Activated CD8-positive, alpha-beta memory T cell treated with anti-CD3 and anti-CD28 coated beads for 36 hours (primary cell): ENCODE results near the gene IL4R. TPM values are rescaled to one million over a fixed set of nuclear protein-coding genes. Genes with fewer than 3 reads are reported as not detected.

Experiments used
- CTCF ChIA-PET: fragments of 350-600 bp; sonication (Branson Sonifier 250); formaldehyde crosslinking; loops from one replicate; lab custom pipeline; 2021; ENCODE audit warnings: antibody characterized with exemption; lab: Charles Lee
- POLR2A ChIA-PET: fragments of 350-600 bp; sonication (Branson Sonifier 250); formaldehyde crosslinking; loops from one replicate; lab custom pipeline; 2021; ENCODE audit warnings: antibody characterized with exemption; lab: Charles Lee
- total RNA-seq, 2 experiments: library from RNA; stranded (reverse); gene quantifications; one replicate each; pipeline ENCODE4 v1.2.3, GENCODE V29; 2021

Gene IL4R
- total RNA-seq, 2 experiments from 2014 or later = 153 to 157 TPM

GRCh38 chr16:27362570-27363245, 48.9 kb downstream of the IL4R start:
- ChIA-PET CTCF (no interaction called here), POLR2A (interaction anchor here (0.6 kb wide), 1 partner anchor 11 kb away, joined by 10 read pairs; no protein-coding TSS in a partner anchor)

GRCh38 chr16:27363246-27363632, 49.5 kb downstream of the IL4R start:
- POLR2A ChIA-PET = no interaction called here
- CTCF ChIA-PET = no interaction called here

GRCh38 chr16:27363797-27364196, 50.0 kb downstream of the IL4R start:
- ChIA-PET POLR2A (no interaction called here), CTCF (no interaction called here)

- CTCF ChIA-PET = interaction anchor here (1.6 to 6.4 kb wide), 2 partner anchors 47 to 129 kb away, joined by 5 to 76 read pairs; no protein-coding TSS in a partner anchor
- POLR2A ChIA-PET = interaction anchor here (0.8 to 1.5 kb wide), 2 partner anchors 43 to 48 kb away, joined by 3 read pairs; no protein-coding TSS in a partner anchor
Observed at GRCh38 chr16:27364493-27365141, 50.8 kb downstream of the IL4R start.

- ChIA-PET CTCF (interaction anchor here (0.6 to 6.4 kb wide), 7 partner anchors 36 to 186 kb away, joined by 3 to 76 read pairs (median 5); partner anchors contain the start of gene KDM8), POLR2A (interaction anchor here (0.8 to 3.9 kb wide), 6 partner anchors 9 to 162 kb away, joined by 3 to 52 read pairs (median 4); partner anchors contain the start of genes IL21R and KDM8)
Observed at GRCh38 chr16:27365142-27366089, 51.6 kb downstream of the IL4R start.

- ChIA-PET POLR2A (interaction anchor here (0.6 to 3.9 kb wide), 15 partner anchors 8 to 197 kb away, joined by 3 to 52 read pairs (median 4); partner anchors contain the start of gene IL21R), CTCF (interaction anchor here (0.7 to 6.4 kb wide), 24 partner anchors 12 to 257 kb away, joined by 3 to 76 read pairs (median 4); partner anchors contain the start of genes IL21R and KDM8)
Observed at GRCh38 chr16:27366687-27367460, 53.1 kb downstream of the IL4R start.

- CTCF ChIA-PET = interaction anchor here (0.7 to 6.4 kb wide), 34 partner anchors 10 to 221 kb away, joined by 3 to 76 read pairs (median 4); partner anchors contain the start of genes IL21R and KDM8
- POLR2A ChIA-PET = interaction anchor here (0.6 to 3.9 kb wide), 16 partner anchors 20 to 215 kb away, joined by 3 to 52 read pairs (median 4); partner anchors contain the start of gene IL21R
Observed at GRCh38 chr16:27367461-27368357, 53.9 kb downstream of the IL4R start.

- POLR2A ChIA-PET = interaction anchor here (0.6 to 3.9 kb wide), 11 partner anchors 35 to 197 kb away, joined by 3 to 52 read pairs (median 4); partner anchors contain the start of gene IL21R
- CTCF ChIA-PET = interaction anchor here (0.6 to 6.4 kb wide), 28 partner anchors 9 to 291 kb away, joined by 3 to 76 read pairs (median 6); partner anchors contain the start of genes IL21R and KDM8
Observed at GRCh38 chr16:27368358-27368722, 54.6 kb downstream of the IL4R start.

- ChIA-PET POLR2A (no interaction called here), CTCF (interaction anchor here (1.7 to 6.4 kb wide), 2 partner anchors 135 to 191 kb away, joined by 5 to 76 read pairs; no protein-coding TSS in a partner anchor)
Observed at GRCh38 chr16:27369806-27370205, 56.0 kb downstream of the IL4R start.

GRCh38 chr16:27370318-27370717, 56.5 kb downstream of the IL4R start:
- CTCF ChIA-PET = interaction anchor here (1.7 to 6.4 kb wide), 2 partner anchors 135 to 191 kb away, joined by 5 to 76 read pairs; no protein-coding TSS in a partner anchor
- POLR2A ChIA-PET = no interaction called here

- POLR2A ChIA-PET = no interaction called here
- CTCF ChIA-PET = interaction anchor here (0.6 to 3.8 kb wide), 7 partner anchors 25 to 184 kb away, joined by 3 to 16 read pairs (median 3); no protein-coding TSS in a partner anchor
Observed at GRCh38 chr16:27373312-27373711, 59.5 kb downstream of the IL4R start.

GRCh38 chr16:27374221-27374803, 60.5 kb downstream of the IL4R start:
- POLR2A ChIA-PET = interaction anchor here (0.5 to 0.9 kb wide), 3 partner anchors 8 to 147 kb away, joined by 3 to 4 read pairs (median 3); no protein-coding TSS in a partner anchor
- CTCF ChIA-PET = interaction anchor here (0.7 to 3.8 kb wide), 4 partner anchors 41 to 221 kb away, joined by 3 to 16 read pairs (median 3); no protein-coding TSS in a partner anchor

- CTCF ChIA-PET = interaction anchor here (1.2 to 3.8 kb wide), 3 partner anchors 140 to 222 kb away, joined by 3 to 16 read pairs (median 3); no protein-coding TSS in a partner anchor
Observed at GRCh38 chr16:27374804-27375425, 61.1 kb downstream of the IL4R start.

GRCh38 chr16:27377666-27378485, 64.1 kb downstream of the IL4R start:
- POLR2A ChIA-PET = interaction anchor here (0.6 to 1.0 kb wide), 2 partner anchors 25 to 208 kb away, joined by 3 to 4 read pairs; no protein-coding TSS in a partner anchor
- CTCF ChIA-PET = interaction anchor here (0.7 to 1.7 kb wide), 5 partner anchors 10 to 199 kb away, joined by 3 to 8 read pairs (median 4); no protein-coding TSS in a partner anchor

More at GRCh38 chr16:27374804-27375425, 61.1 kb downstream of the IL4R start:
- POLR2A ChIA-PET = interaction anchor here (0.9 to 1.4 kb wide), 2 partner anchors 9 to 30 kb away, joined by 3 to 4 read pairs; no protein-coding TSS in a partner anchor
